ENCODE results near the gene ZNF277. TPM values are rescaled to one million over a fixed set of nuclear protein-coding genes. Genes with fewer than 3 reads are reported as not detected.
"Not testable (repeated sequence)": the region's sequence is repeated elsewhere in the genome, so short reads cannot be mapped to it uniquely, and the experiment has no call there.

Gene ZNF277
- total RNA-seq, 4 donors from 2014 or later, result 19.5 to 27.1 (median 25.7) TPM

GRCh38 chr7:112300831-112301407 lies 94.4 kb downstream of the ZNF277 start:
- no peak overlapping the region for H3K27ac ChIP-seq (replicated peaks in 1 of 4)
- peaks cover 0 to 13% (median 2%) of the 10 kb centered on the region in 4 donors for H3K36me3 ChIP-seq
- TF ChIP-seq EP300 (IDR thresholded peaks at IDR 0.05) (no peak), POLR2AphosphoS5 (IDR thresholded peaks at IDR 0.05) (no peak), CTCF (IDR thresholded peaks at IDR 0.05) (no peak), POLR2A (IDR thresholded peaks at IDR 0.05; ENCODE audit: low read depth) (no peak)
- no peak overlapping the region for H3K4me3 ChIP-seq
- intact Hi-C loops (cut with DNase I), result no loop called here
- no peaks in the 10 kb centered on the region for H3K4me1 ChIP-seq
- H3K9me3 ChIP-seq, result no peaks in the 10 kb centered on the region
- 89% methylated on average over 6 of the region's 6 CpGs for WGBS
- H3K27me3 ChIP-seq, result no peaks in the 10 kb centered on the region
- no peak for DNase-seq (ENCODE audit: extremely low spot score)

- Histone ChIP-seq H3K4me3 (no peak overlapping the region), H3K27me3 (no peaks in the 10 kb centered on the region), H3K4me1 (no peaks in the 10 kb centered on the region), H3K36me3 (peaks cover 0 to 16% (median 2%) of the 10 kb centered on the region in 4 donors), H3K27ac (replicated peaks in 1 of 4) (no peak overlapping the region), H3K9me3 (no peaks in the 10 kb centered on the region)
- intact Hi-C loops (cut with DNase I), result no loop called here
- 77% methylated on average over 2 of the region's 2 CpGs for WGBS
- DNase-seq (ENCODE audit: extremely low spot score), result no peak
- no peak for TF ChIP-seq EP300 (IDR thresholded peaks at IDR 0.05)
- TF ChIP-seq POLR2AphosphoS5 (IDR thresholded peaks at IDR 0.05), result no peak
- no peak for TF ChIP-seq POLR2A (IDR thresholded peaks at IDR 0.05; ENCODE audit: low read depth)
Measured at GRCh38 chr7:112302566-112302965, 96.1 kb downstream of the ZNF277 start.

- H3K9me3 ChIP-seq, result no peaks in the 10 kb centered on the region
- intact Hi-C loops (cut with DNase I), result no loop called here
- H3K4me3 ChIP-seq, result no peak overlapping the region
- no peak for TF ChIP-seq EP300 (IDR thresholded peaks at IDR 0.05)
- TF ChIP-seq POLR2AphosphoS5 (IDR thresholded peaks at IDR 0.05), result no peak
- no peak for TF ChIP-seq CTCF (IDR thresholded peaks at IDR 0.05)
- TF ChIP-seq POLR2A (IDR thresholded peaks at IDR 0.05; ENCODE audit: low read depth), result no peak
- DNase-seq (ENCODE audit: extremely low spot score), result no peak
- peaks cover 0 to 3% (median 0%) of the 10 kb centered on the region in 4 donors for H3K36me3 ChIP-seq
- 87% methylated on average over 2 of the region's 2 CpGs for WGBS
- no peak overlapping the region for H3K27ac ChIP-seq (replicated peaks in 1 of 4)
- no peaks in the 10 kb centered on the region for H3K27me3 ChIP-seq
- H3K4me1 ChIP-seq, result no peaks in the 10 kb centered on the region
Measured at GRCh38 chr7:112306903-112307302, 100.4 kb downstream of the ZNF277 start.

GRCh38 chr7:112307506-112307905 lies 101.0 kb downstream of the ZNF277 start:
- DNase-seq (ENCODE audit: extremely low spot score), result no peak
- 92% methylated on average over 3 of the region's 3 CpGs for WGBS
- intact Hi-C loops (cut with DNase I), result no loop called here
- Histone ChIP-seq H3K4me1 (no peaks in the 10 kb centered on the region), H3K27ac (replicated peaks in 1 of 4) (no peak overlapping the region), H3K9me3 (no peaks in the 10 kb centered on the region), H3K27me3 (no peaks in the 10 kb centered on the region), H3K4me3 (no peak overlapping the region), H3K36me3 (peaks cover 0 to 3% (median 0%) of the 10 kb centered on the region in 4 donors)
- TF ChIP-seq POLR2A (IDR thresholded peaks at IDR 0.05; ENCODE audit: low read depth), result no peak

GRCh38 chr7:112308974-112309373 lies 102.5 kb downstream of the ZNF277 start:
- TF ChIP-seq EP300 (IDR thresholded peaks at IDR 0.05), result no peak
- TF ChIP-seq CTCF (IDR thresholded peaks at IDR 0.05), result no peak
- no peak for TF ChIP-seq POLR2AphosphoS5 (IDR thresholded peaks at IDR 0.05)
- no peak for TF ChIP-seq POLR2A (IDR thresholded peaks at IDR 0.05; ENCODE audit: low read depth)
- DNase-seq (ENCODE audit: extremely low spot score), result no peak
- no peaks in the 10 kb centered on the region for H3K4me1 ChIP-seq
- H3K4me3 ChIP-seq, result no peak overlapping the region
- intact Hi-C loops (cut with DNase I), result no loop called here
- H3K36me3 ChIP-seq, result peaks cover 0 to 4% (median 0%) of the 10 kb centered on the region in 4 donors
- H3K27ac ChIP-seq (replicated peaks in 1 of 4), result no peak overlapping the region
- H3K9me3 ChIP-seq, result no peaks in the 10 kb centered on the region
- WGBS, result 95% methylated on average over 3 of the region's 3 CpGs
- no peaks in the 10 kb centered on the region for H3K27me3 ChIP-seq

- H3K36me3 ChIP-seq, result peaks cover 6 to 45% (median 18%) of the 10 kb centered on the region in 4 donors
- H3K4me3 ChIP-seq; H3K27me3 ChIP-seq; H3K27ac ChIP-seq (replicated peaks in 1 of 4); DNase-seq (ENCODE audit: extremely low spot score); H3K4me1 ChIP-seq; intact Hi-C loops (cut with DNase I); H3K9me3 ChIP-seq: not testable (repeated sequence)
- WGBS, result 100% methylated on average over 2 of the region's 2 CpGs
Measured at GRCh38 chr7:112316803-112317202, 110.3 kb downstream of the ZNF277 start.

All from esophagus muscularis mucosa (tissue), 4 donors.